Head of caudate nucleus (tissue), 42 donors: Measurements from ENCODE around the gene CSGALNACT2.
"Not testable (repeated sequence)": the region's sequence is repeated elsewhere in the genome, so short reads cannot be mapped to it uniquely, and the experiment has no call there.

Experiments used
- DNase-seq, 42 donors: peaks; one replicate each; pipeline versions ENCODE4 v3.0.0 to v3.0.0-alpha.2; 2020 to 2021; ENCODE audit warnings: mixed read lengths in 7 of 42
- intact Hi-C: fragments of 100-400 bp; cut with DNase I; formaldehyde crosslinking; loops from one replicate; pipeline ENCODE4 v1.15.0; 2022

CSGALNACT2 gene

GRCh38 chr10:43218206-43218950, 80.1 kb downstream of the CSGALNACT2 start:
- intact Hi-C loops = no loop called here
- peak in 39 of 42 donors; percentile 17 to 85 (median 64) for DNase-seq

- DNase-seq = peak in 2 of 42 donors; percentile 1 to 68
- intact Hi-C loops = no loop called here
Observed at GRCh38 chr10:43218951-43219837, 80.9 kb downstream of the CSGALNACT2 start.

- DNase-seq = peak in 4 of 42 donors; percentile 2 to 9 (median 8)
- intact Hi-C loops = no loop called here
Observed at GRCh38 chr10:43219848-43220247, 81.6 kb downstream of the CSGALNACT2 start.

GRCh38 chr10:43220251-43220650, 82.0 kb downstream of the CSGALNACT2 start:
- intact Hi-C loops = not testable (repeated sequence)

GRCh38 chr10:43220657-43221418, 82.6 kb downstream of the CSGALNACT2 start:
- intact Hi-C loops = no loop called here
- DNase-seq = peak in 14 of 42 donors; percentile 1 to 32 (median 4)

More at GRCh38 chr10:43220251-43220650, 82.0 kb downstream of the CSGALNACT2 start:
- DNase-seq = peak in 3 of 42 donors; percentile 0 to 4 (median 1)

- DNase-seq = peak in 29 of 42 donors; percentile 2 to 67 (median 29)
- intact Hi-C loops = no loop called here
Observed at GRCh38 chr10:43221419-43222209, 83.4 kb downstream of the CSGALNACT2 start.

GRCh38 chr10:43222210-43222720, 84.0 kb downstream of the CSGALNACT2 start:
- peak in 30 of 42 donors; percentile 1 to 42 (median 9) for DNase-seq
- intact Hi-C loops = no loop called here

- DNase-seq = peak in 1 of 42 donors; percentile 4
- intact Hi-C loops = no loop called here
Observed at GRCh38 chr10:43223056-43223455, 84.8 kb downstream of the CSGALNACT2 start.

GRCh38 chr10:43224321-43224720, 86.1 kb downstream of the CSGALNACT2 start:
- intact Hi-C loops = no loop called here
- DNase-seq = peak in 1 of 42 donors; percentile 34

- intact Hi-C loops = no loop called here
- DNase-seq = peak in 17 of 42 donors; percentile 1 to 26 (median 5)
Observed at GRCh38 chr10:43225004-43225786, 87.0 kb downstream of the CSGALNACT2 start.

- intact Hi-C loops = no loop called here
- DNase-seq = peak in 34 of 42 donors; percentile 6 to 69 (median 22)
Observed at GRCh38 chr10:43225787-43226153, 87.5 kb downstream of the CSGALNACT2 start.

- peak in 24 of 42 donors; percentile 1 to 29 (median 6) for DNase-seq
- intact Hi-C loops = no loop called here
Observed at GRCh38 chr10:43226441-43226840, 88.2 kb downstream of the CSGALNACT2 start.

- intact Hi-C loops = no loop called here
- peak in 24 of 42 donors; percentile 0 to 36 (median 8) for DNase-seq
Observed at GRCh38 chr10:43226851-43227845, 88.9 kb downstream of the CSGALNACT2 start.

- peak in 29 of 42 donors; percentile 1 to 36 (median 8) for DNase-seq
- intact Hi-C loops = no loop called here
Observed at GRCh38 chr10:43227911-43228782, 89.9 kb downstream of the CSGALNACT2 start.

- DNase-seq = peak in 27 of 42 donors; percentile 1 to 36 (median 16)
- intact Hi-C loops = no loop called here
Observed at GRCh38 chr10:43228783-43229207, 90.5 kb downstream of the CSGALNACT2 start.
